Erythroblast (primary cell): Measurements from ENCODE around the gene SLC2A5.
"Not testable (repeated sequence)": the region's sequence is repeated elsewhere in the genome, so short reads cannot be mapped to it uniquely, and the experiment has no call there.

ENCODE experiments used
- GATA1 ChIP-seq: IDR thresholded peaks from 2 replicates; pipeline ENCODE4 v1.6.1; 2011; ENCODE audit warnings: low read depth, mild to moderate bottlenecking, control low read depth, low read length, moderate library complexity
- POLR2A ChIP-seq: IDR thresholded peaks from 2 replicates; pipeline ENCODE4 v1.6.1; 2011; ENCODE audit warnings: mild to moderate bottlenecking, low read length

GRCh38 chr1:9002215-9002560, 67.2 kb downstream of the SLC2A5 start:
- TF ChIP-seq POLR2A, GATA1: not testable (repeated sequence)
